Hematopoietic multipotent progenitor cell (in vitro differentiated cells): Measurements from ENCODE around the gene INSIG2. TPM values are rescaled to one million over a fixed set of nuclear protein-coding genes. Genes with fewer than 3 reads are reported as not detected.

Experiments
- DNase-seq, 3 donors: peaks; one replicate each; pipeline ENCODE4 v3.0.0-alpha.2; 2011 to 2015; ENCODE audit warnings: low read depth in 2 of 3, low spot score in 2 of 3
- total RNA-seq: library from RNA; depleted of rRNA; stranded (reverse); fragments of >200 nt; gene quantifications from one replicate; pipeline ENCODE4 v1.2.3, GENCODE V29; 2012

The INSIG2 gene
- total RNA-seq, 1 donor, result 3.5 TPM

DNA sequence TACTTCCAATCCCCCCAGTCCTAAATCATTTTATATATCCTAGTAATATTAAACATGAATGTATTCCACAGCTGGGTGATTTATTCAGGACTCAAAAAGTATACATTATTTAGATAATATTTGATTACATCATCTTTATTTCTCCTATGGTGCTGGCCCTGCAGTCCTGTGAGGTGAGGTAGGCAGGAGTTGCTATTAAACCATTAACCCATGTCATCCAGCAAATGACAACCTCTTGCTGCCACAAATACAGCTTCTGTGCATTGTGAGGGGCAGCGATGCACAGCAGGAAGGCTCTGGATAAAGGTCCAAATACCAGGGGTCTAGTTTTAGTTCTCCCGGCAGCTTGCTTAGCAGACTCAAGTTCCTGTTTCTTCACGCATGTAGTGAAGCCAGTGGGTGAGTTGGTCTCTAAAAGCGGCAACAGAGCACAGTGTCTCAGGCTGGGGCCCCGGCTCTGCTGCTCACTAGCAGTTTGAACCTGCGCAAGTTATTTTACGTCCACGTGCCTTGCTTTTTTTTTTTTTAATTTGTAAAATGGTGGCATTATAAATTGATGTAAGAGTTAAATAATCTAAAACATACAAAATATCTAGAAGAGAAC, 36.1 kb downstream of the INSIG2 start:
- DNase-seq, result peak in 1 of 3 donors; percentile 59

DNA sequence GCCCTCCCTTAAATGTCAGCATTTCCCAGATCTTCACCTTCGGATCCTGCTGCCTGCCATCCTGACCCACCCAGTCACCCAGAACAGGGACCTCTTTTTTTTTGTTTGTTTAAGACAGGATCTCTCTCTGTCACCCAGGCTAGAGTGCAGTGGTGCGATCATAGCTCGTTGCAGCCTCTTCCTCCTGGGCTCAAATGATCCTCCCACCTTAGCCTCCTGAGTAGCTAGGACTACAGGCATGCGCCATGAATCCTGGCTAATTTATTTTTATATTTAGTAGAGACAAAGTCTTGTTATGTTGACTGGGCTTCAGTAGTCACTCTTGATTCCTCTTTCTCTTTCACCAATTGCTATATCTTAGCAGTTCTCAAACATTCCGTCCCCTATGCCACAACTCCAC, 39.0 kb downstream of the INSIG2 start:
- DNase-seq, result no peak

DNA sequence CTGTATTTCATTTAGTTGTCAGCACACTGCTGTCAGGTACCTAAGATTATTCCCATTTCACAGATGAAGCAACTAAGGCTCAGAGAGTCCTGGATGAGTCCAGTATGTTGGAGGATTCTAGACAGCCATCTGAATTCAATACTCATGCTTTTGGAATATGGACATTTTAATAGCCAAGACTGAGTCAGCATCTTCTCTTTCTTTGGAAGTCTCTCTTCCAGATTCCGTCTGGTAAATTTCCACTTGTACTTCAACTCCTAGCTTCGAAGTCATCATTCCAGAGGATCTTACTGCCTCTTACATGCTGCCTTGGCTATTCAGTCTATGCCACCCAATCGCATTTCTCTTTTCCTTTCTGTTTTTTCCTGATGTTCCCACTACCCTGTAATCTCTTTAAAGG, 40.6 kb downstream of the INSIG2 start:
- no peak for DNase-seq

DNA sequence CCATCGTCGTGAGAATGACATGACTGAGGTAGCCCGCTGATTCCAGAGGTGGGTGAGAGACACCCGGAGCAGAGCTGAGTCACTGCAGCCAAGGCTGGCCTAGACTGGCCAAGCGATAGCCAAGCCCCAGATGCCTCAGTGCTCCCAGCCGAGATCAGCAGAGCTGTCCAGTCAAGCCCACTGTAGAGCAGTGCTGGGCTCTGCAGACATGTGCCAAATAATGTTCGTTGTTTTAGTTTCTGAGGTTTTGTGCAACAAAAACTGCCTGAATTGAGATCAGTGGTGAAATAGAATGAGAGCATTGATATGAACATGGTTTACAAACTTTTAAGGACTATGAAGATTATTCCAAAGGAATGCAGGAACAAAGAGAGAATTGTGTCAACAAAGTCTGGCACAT, 42.1 kb downstream of the INSIG2 start:
- no peak for DNase-seq

DNA sequence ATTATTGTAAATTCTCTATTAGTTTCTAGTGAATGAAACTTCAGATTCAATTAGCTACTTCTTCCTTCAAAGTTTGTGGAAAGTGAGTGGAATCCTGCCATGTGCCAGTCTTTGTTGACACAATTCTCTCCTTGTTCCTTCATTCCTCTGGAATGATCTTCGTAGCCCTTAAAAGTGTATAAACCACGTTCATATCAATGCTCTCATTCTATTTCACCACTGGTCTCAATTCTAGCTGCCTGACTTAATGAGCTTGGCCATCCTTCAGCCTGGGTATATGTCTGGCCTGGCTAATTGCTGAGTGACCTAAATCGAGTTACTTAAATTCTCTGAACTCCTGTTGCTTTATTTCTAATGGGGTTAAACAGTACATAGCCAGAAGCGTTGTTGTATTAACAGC, 43.5 kb downstream of the INSIG2 start:
- DNase-seq, result no peak

DNA sequence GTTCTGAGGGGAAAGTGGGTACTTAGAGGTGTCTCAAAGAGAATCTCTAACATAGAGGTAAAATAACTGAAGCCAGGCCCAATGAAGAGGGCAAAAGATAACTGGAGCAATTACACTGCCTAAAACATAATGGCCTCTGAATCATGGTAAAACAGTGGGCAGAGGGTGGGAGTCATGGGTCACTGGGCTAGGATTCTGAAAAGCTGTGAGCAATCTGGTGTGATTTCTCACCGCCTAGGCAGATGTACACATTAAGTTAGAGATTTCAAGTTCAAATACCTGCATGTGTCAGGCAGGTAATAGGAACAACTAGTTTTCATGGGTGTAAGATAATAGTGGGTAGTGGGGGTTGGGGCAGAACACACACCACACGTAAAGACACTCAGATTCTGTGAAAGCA, 45.6 kb downstream of the INSIG2 start:
- DNase-seq, result no peak

DNA sequence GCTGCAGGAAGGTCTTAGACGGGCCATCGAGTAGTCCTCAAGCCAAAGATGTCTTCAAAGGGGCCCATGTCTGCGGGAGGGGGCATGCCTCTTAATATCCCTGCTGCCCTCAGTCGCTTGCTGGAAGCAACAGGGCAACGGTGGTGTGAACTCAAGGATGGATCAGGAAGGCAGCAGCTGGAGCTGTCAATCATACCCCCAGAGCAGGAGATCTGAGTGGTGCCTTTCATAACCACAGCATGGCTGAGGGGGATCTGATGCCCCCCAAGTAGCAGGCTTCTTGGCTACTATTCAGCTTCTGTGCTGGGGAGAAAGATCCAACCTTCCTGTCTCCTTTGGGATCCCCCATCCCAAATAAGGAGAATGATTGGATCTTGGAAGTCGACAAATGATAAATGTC, 46.4 kb downstream of the INSIG2 start:
- no peak for DNase-seq

DNA sequence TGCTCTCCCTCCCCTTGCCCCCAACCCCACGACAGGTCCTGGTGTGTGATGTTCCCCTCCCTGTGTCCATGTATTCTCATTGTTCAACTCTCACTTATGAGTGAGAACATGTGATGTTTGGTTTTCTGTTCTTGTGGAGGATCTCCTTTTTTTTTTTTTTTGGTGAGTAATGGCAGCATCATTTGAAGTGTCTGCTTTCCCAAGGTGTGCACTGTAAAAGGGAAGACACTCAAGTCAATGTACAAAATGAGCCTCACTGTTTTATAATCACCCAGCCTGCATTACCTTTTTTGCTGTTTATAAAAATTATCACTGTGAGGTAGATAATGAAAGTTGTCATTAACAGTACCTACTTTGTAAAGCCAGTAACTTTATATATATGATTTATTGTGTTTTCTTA, 56.9 kb downstream of the INSIG2 start:
- no peak for DNase-seq

DNA sequence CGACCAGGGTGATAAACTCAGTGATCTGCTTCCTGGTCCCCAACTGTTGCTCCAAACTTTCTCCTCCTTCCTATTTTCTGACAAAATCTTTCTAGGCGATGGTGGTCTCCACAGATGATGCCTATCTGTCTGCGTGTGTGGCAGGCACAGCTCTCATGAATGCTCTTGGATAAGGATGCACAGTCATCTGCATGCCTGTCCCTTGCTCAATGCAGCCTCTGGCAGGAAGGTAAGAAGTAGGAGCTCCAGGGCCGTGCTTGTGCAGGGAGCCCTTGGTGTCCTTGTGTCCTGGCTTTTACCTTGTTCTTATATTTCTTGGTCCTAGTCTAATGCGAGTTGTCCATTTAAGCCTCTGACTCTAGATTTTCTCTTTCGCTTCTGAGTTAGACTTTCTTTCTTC, 57.5 kb downstream of the INSIG2 start:
- DNase-seq, result no peak

DNA sequence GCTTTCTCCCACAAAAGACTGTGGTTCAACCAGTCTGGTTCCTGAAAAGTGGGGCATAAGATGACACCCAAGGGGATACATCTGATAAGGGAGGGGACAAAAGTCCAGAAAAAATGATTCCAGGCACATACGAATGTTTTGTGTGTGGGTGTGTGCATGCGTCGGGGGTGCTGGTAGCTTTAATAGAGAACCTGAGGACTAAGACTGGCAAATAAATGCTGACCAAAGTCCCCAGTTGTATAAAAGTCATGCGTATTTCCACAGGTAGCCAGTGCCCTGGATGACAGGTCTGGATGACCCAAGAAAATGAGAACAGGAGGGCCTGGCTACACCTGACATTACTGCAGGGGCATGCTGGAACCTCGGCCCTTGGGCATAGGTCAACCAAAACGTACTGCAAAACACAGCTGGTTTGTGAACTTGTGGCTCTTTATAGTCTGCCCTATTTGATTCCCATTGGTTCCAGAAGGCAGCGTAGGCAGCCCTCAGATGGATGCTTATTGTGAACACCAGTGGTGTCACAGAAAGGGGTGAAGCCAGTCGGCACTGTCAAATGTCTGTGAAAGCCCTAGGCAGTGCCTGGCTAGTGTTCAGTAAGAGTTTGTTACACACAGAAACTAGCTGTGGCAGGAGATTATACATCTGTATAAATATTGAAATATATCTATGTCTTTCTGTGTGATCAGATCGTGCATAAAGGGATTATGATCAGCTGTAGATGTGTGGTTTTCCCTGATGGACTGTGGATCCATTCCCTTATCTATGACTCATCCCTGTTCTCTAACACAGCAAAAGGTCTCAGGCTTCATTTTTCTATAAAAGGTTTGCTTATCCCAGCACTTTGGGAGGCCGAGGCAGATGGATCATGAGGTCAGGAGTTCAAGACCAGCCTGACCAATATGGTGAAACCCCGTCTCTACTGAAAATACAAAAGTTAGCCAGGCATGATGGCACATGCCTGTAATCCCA, 58.3 kb downstream of the INSIG2 start:
- no peak for DNase-seq

DNA sequence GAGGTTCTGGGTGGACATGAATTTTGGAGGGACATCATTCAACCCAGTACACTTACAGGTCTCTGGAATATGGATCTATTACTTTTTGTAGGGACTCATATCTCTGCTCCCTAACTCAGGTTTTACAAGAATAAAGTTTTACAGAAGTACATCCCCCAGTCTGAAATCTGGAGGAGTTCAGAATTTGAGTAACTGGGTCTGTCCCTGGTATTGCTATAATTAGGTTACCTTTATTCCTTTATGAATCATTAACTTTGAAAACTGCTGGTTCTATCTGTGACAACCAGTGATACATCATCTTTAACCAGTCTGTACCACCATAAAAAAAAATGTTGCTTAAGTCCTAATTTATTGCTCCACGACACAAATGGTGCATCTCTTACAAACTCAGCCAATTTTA, 59.9 kb downstream of the INSIG2 start:
- no peak for DNase-seq

DNA sequence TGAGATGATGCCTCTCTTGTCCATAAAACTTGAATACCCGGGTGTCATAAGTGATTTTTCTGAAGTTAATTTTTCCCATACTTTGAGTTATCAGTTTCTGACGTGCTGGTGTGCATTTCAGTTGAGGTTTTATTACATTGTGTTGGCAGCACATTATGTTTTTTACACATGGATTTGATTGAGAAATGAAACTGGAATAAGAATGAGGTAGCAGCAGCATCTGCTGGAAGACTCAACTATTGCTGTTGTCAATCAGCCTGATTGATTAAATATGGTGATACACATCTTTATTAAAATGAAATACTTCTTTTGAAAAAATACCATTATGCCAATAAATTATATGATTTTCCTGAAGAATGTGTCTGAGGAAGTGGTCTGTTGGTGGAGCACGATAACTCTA, 60.5 kb downstream of the INSIG2 start:
- DNase-seq, result peak in 1 of 3 donors; percentile 52

DNA sequence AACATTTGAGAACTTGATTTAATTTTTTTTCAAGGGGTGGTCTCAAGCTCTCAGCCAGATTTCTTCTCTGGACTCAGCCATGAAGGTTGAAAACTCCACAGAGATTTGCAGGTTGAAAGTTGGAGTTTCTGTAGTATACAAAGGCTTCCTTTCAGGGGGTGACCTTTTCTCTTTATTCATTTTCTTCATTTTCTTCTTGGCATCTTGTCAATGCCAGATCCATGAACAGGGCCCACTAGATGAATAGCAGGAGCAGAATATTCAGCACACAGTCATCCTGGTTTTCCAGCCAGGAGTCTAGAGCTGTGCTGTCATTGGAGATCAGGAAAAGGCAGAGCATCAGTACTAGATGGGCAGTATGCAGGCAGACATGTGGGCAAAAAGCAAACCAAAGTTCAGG, 62.0 kb downstream of the INSIG2 start:
- DNase-seq, result no peak

DNA sequence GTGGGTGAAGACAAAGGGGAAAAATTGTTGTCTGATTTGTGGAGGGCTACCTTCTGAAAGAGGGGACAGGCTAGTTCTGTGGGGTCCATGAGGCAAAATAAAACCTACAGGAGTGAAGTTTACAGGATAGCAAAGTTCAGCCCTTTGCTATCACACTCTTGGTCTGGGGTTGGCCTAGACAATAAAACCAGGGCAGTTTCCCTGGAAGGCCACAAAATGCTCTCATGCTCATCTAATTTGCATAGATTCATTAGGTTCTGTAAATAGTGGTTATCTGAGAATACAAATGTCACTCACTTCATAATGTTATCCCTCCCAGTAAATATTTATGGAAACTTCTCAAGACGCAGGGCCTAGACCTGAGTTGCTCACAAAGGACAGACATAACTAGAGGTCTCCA, 63.6 kb downstream of the INSIG2 start:
- no peak for DNase-seq

DNA sequence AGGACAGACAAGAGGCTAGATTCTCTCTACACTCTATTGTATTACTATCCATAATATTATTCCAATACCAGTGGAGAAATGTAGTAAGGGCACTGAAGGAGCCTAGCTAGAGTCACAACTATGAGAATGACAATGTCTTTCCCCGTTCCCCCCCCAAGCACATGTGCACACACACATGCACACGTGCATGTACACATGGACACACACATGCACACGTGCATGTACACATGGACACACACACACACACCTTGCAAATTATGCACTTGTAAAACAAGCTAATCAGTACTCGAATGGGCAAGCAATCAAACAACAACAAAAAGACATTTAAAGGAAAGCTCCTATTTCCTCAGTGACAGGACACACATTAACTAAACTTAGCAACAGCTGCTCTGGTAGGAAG, 65.2 kb downstream of the INSIG2 start:
- DNase-seq, result no peak

DNA sequence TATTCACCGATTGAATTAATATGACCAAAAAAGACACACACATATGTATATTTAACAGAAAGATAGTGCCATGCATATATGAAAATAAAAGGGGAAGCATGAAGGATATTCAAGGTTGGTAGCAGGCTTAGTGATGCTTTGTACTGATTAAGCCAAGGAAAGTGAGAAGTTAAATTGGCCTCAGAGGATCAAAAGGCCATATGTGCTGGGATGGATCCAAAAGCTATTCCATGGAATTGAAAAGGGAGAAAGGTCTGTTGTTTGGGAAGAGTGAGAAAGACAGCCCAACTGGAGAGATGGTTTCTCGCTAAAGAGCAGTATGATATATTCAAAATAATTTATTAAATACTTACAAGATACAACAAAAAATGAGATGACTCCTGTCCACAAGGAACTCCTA, 65.9 kb downstream of the INSIG2 start:
- no peak for DNase-seq

Other genes starting within 250 kb of the INSIG2 start
- 10.2 TPM for gene CCDC93, start 74.4 kb upstream of the INSIG2 start, total RNA-seq